ENCODE results near the gene HKDC1.

HKDC1 gene

GRCh38 chr10:69216577-69217118 lies 3.5 kb upstream of the HKDC1 start:
- no peak for DNase-seq

- DNase-seq = no peak
Observed at GRCh38 chr10:69217119-69217754, 2.9 kb upstream of the HKDC1 start.

GRCh38 chr10:69218831-69219230 lies 1.3 kb upstream of the HKDC1 start:
- no peak for DNase-seq

- no peak for DNase-seq
Observed at GRCh38 chr10:69220507-69220906, 375 bp downstream of the HKDC1 start.

- DNase-seq = no peak
Observed at GRCh38 chr10:69222157-69223027, 2.3 kb downstream of the HKDC1 start.

GRCh38 chr10:69223028-69223342 lies 2.9 kb downstream of the HKDC1 start:
- no peak for DNase-seq

GRCh38 chr10:69224862-69225657 lies 4.9 kb downstream of the HKDC1 start:
- DNase-seq = no peak

GRCh38 chr10:69225681-69226080 lies 5.5 kb downstream of the HKDC1 start:
- no peak for DNase-seq

GRCh38 chr10:69226919-69227450 lies 6.9 kb downstream of the HKDC1 start:
- DNase-seq = no peak

- no peak for DNase-seq
Observed at GRCh38 chr10:69228151-69228550, 8.0 kb downstream of the HKDC1 start.

GRCh38 chr10:69229616-69229916 lies 9.4 kb downstream of the HKDC1 start:
- DNase-seq = no peak

GRCh38 chr10:69230128-69230527 lies 10.0 kb downstream of the HKDC1 start:
- no peak for DNase-seq

- DNase-seq = no peak
Observed at GRCh38 chr10:69232252-69232651, 12.1 kb downstream of the HKDC1 start.

- DNase-seq = no peak
Observed at GRCh38 chr10:69232736-69233480, 12.8 kb downstream of the HKDC1 start.

GRCh38 chr10:69234447-69234846 lies 14.3 kb downstream of the HKDC1 start:
- no peak for DNase-seq

- no peak for DNase-seq
Observed at GRCh38 chr10:69237528-69238159, 17.5 kb downstream of the HKDC1 start.

- DNase-seq = no peak
Observed at GRCh38 chr10:69239136-69239535, 19.0 kb downstream of the HKDC1 start.

- no peak for DNase-seq
Observed at GRCh38 chr10:69239816-69240434, 19.8 kb downstream of the HKDC1 start.

GRCh38 chr10:69240455-69240854 lies 20.3 kb downstream of the HKDC1 start:
- DNase-seq = no peak

GRCh38 chr10:69241575-69241974 lies 21.4 kb downstream of the HKDC1 start:
- DNase-seq = no peak

- DNase-seq = no peak
Observed at GRCh38 chr10:69242040-69242851, 22.1 kb downstream of the HKDC1 start.
